ENCODE measurements around the gene AJAP1. TPM values are rescaled to one million over a fixed set of nuclear protein-coding genes. Genes with fewer than 3 reads are reported as not detected.

The AJAP1 gene
- total RNA-seq, 1 donor from 2014 or later, result 0.26 TPM

DNA sequence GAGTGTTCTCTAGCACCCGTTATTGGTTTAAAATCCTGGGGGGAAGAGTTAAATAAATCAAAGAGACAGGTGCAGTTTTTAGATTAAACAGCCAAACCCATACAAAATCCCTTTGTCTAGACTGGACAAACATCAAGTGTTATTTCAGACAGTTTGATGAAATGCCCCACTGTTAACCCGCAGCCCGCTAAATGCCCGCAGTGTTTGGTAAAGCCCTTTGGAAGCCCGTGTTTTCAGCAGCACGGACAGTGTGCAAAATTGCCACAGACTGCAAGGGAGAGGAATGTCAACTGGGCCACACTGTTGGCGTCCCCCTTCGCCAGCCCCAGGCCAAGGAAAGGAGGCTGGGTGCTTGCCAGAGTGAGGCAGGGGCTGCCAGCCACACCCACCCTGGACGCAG is 26.6 kb downstream of the AJAP1 start:
- Histone ChIP-seq H3K27me3 (ENCODE audit: control insufficient read depth, insufficient read depth, low read length) (no peaks in the 10 kb centered on the region), H3K4me3 (ENCODE audit: low read depth, low read length) (no peak overlapping the region), H3K36me3 (ENCODE audit: control insufficient read depth, insufficient read depth, low read length) (no peaks in the 10 kb centered on the region)
- TF ChIP-seq, protein P1, sequence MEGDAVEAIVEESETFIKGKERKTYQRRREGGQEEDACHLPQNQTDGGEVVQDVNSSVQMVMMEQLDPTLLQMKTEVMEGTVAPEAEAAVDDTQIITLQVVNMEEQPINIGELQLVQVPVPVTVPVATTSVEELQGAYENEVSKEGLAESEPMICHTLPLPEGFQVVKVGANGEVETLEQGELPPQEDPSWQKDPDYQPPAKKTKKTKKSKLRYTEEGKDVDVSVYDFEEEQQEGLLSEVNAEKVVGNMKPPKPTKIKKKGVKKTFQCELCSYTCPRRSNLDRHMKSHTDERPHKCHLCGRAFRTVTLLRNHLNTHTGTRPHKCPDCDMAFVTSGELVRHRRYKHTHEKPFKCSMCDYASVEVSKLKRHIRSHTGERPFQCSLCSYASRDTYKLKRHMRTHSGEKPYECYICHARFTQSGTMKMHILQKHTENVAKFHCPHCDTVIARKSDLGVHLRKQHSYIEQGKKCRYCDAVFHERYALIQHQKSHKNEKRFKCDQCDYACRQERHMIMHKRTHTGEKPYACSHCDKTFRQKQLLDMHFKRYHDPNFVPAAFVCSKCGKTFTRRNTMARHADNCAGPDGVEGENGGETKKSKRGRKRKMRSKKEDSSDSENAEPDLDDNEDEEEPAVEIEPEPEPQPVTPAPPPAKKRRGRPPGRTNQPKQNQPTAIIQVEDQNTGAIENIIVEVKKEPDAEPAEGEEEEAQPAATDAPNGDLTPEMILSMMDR (IDR thresholded peaks at IDR 0.05; ENCODE audit: insufficient read depth, low read length, severe bottlenecking), result no peak
- FAIRE-seq, result no peak
- DNase-seq (ENCODE audit: low read depth), result no peak

DNA sequence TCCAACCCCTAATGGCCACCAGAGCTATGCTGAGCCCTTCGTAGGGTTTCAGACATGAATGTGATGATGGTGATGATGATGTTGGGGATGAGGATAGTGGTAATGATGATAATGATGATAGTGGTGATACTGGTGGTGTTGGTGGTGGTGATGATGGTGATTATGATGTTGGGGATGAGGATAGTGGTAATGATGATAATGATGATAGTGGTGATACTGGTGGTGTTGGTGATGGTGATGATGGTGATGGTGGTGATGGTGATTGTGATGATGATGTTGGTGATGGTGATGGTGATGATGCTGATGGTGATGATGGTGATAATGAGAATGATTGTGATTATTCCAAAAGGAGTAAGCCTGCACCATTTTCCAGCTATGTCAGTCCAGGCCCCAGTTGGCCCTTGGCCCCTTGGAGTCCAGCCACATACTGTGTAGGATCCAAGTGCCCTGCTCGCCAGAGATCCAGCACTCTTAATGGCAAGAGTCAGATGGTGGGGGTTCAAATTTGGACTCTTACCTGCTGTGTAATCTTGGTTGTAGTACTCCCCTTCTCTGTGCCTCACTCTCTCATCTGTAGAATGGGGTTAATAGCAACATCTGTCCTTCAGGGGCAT is 28.3 kb downstream of the AJAP1 start:
- Histone ChIP-seq H3K27me3 (ENCODE audit: control insufficient read depth, insufficient read depth, low read length) (no peaks in the 10 kb centered on the region), H3K36me3 (ENCODE audit: control insufficient read depth, insufficient read depth, low read length) (no peaks in the 10 kb centered on the region), H3K4me3 (ENCODE audit: low read depth, low read length) (no peak overlapping the region)
- TF ChIP-seq, protein P1 (IDR thresholded peaks at IDR 0.05; ENCODE audit: insufficient read depth, low read length, severe bottlenecking), result no peak
- peak; percentile 91 for FAIRE-seq
- no peak for DNase-seq (ENCODE audit: low read depth)

DNA sequence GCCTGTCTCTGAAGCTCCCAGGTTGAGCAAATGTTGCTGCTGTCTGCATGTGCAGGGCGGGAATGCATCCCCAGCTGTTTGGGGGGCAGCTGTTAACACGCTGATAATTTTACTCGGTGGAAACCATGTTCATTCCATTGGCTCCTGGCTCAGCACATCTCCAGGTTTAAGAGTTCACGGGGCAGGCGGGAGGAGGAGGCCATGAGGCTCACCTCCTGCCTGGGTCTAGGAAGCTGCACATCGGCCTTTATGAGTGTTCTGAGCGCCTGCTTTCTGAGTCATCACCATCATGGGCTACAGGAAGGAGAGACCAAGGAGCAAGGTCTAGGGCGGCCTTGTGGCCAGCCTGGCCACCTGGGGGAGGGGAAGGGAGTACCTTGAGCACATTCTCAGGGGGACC is 29.7 kb downstream of the AJAP1 start:
- TF ChIP-seq, protein P1 (IDR thresholded peaks at IDR 0.05; ENCODE audit: insufficient read depth, low read length, severe bottlenecking), result no peak

DNA sequence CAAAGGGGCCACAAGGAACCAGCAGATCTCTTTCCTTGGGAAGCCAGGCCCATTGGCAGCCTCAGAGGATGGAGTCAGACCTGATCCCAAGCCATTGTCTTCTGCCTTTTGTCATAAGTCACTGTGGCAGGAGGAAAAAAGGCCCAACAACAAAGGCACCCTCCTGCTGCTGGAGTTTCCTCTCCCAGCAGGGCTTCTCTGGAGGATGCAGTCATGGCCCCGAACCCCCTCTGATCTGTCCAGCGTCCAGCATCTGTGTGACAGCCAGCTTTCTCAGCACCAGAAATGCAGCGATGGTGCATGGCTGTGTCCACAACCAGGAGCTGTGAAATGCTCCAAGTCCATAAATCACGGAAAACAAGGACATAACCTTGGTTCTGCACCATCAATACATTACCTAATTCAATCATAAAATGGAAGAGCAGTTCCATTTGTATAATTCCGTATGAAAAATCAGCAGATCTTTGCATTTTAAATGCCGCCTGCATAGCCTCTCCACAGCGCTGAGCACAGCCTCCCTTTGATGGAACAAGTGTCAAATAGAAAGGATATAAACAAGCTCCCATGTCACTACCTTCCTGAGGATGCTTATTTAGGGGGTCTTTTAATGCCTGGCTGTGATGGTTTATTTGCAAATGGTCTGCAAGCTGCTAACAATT is 30.6 kb downstream of the AJAP1 start:
- H3K36me3 ChIP-seq (ENCODE audit: control insufficient read depth, insufficient read depth, low read length), result no peaks in the 10 kb centered on the region
- DNase-seq (ENCODE audit: low read depth), result no peak
- FAIRE-seq, result no peak
- no peak overlapping the region for H3K4me3 ChIP-seq (ENCODE audit: low read depth, low read length)
- H3K27me3 ChIP-seq (ENCODE audit: control insufficient read depth, insufficient read depth, low read length), result no peaks in the 10 kb centered on the region
- TF ChIP-seq, protein P1 (IDR thresholded peaks at IDR 0.05; ENCODE audit: insufficient read depth, low read length, severe bottlenecking), result no peak

More for the DNA sequence above, 29.7 kb downstream of the AJAP1 start:
- Histone ChIP-seq H3K27me3 (ENCODE audit: control insufficient read depth, insufficient read depth, low read length) (no peaks in the 10 kb centered on the region), H3K4me3 (ENCODE audit: low read depth, low read length) (no peak overlapping the region), H3K36me3 (ENCODE audit: control insufficient read depth, insufficient read depth, low read length) (no peaks in the 10 kb centered on the region)
- DNase-seq (ENCODE audit: low read depth) (no peak), FAIRE-seq (no peak)

DNA sequence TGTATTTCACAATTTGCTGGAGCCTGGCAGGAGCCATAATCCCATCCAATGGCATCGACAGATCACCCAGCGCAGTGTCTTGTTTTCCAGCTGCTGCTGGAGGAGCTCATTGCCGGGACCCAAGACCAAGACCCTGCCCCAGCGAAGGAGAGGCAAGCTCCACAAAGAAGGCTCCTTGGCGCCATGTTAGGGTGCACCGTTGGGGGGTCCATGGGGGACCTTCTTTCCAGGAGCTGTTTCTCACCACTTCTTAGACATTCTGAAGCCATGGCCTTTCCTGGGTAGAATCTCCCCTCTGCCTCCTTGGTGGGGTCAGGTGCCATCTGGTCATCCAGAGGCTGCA is 31.1 kb downstream of the AJAP1 start:
- TF ChIP-seq, protein P1 (IDR thresholded peaks at IDR 0.05; ENCODE audit: insufficient read depth, low read length, severe bottlenecking), result no peak
- FAIRE-seq (no peak), DNase-seq (ENCODE audit: low read depth) (no peak)
- Histone ChIP-seq H3K36me3 (ENCODE audit: control insufficient read depth, insufficient read depth, low read length) (no peaks in the 10 kb centered on the region), H3K4me3 (ENCODE audit: low read depth, low read length) (no peak overlapping the region), H3K27me3 (ENCODE audit: control insufficient read depth, insufficient read depth, low read length) (no peaks in the 10 kb centered on the region)

DNA sequence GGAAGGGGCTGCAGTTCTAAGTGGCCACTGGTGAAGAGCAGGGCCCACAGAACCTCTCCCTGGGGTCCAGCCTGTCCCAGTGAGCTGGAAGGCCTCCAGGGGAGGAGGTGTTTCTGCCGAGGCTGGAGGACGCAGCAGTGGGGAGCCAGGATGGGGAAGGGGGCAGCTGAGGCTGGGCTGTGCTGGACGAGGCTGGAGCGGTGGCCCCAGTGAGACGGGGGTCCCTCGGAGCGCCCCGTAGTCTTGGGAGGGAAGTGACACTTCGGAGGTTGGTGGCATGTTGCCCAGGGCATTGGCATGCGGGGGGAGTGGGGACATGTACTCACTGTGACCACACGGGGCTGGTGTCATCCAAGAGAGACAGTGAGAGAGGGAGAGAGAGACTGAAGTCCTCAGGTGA is 33.5 kb downstream of the AJAP1 start:
- DNase-seq (ENCODE audit: low read depth) (no peak), FAIRE-seq (no peak)
- TF ChIP-seq, protein P1 (IDR thresholded peaks at IDR 0.05; ENCODE audit: insufficient read depth, low read length, severe bottlenecking), result no peak
- Histone ChIP-seq H3K4me3 (ENCODE audit: low read depth, low read length) (no peak overlapping the region), H3K36me3 (ENCODE audit: control insufficient read depth, insufficient read depth, low read length) (no peaks in the 10 kb centered on the region), H3K27me3 (ENCODE audit: control insufficient read depth, insufficient read depth, low read length) (no peaks in the 10 kb centered on the region)
